Mononuclear cell (primary cell): ENCODE measurements around the gene PGM5. TPM values are rescaled to one million over a fixed set of nuclear protein-coding genes. Genes with fewer than 3 reads are reported as not detected.

Source experiments
- H3K27me3 ChIP-seq: 2 replicates; pipeline ENCODE4 v1.6.0; 2011; ENCODE audit warnings: low read length, control low read depth; ENCODE audit not compliant: insufficient read depth
- H3K4me1 ChIP-seq: 2 replicates; pipeline ENCODE4 v1.5.1; 2011; ENCODE audit warnings: mild to moderate bottlenecking, low read length, control low read depth; ENCODE audit not compliant: insufficient read depth
- H3K4me3 ChIP-seq: 2 replicates; pipeline ENCODE4 v1.5.1; 2011; ENCODE audit warnings: mild to moderate bottlenecking, low read length, moderate library complexity
- H3K9me3 ChIP-seq: 2 replicates; pipeline ENCODE4 v1.5.1; 2011; ENCODE audit warnings: low read depth, mild to moderate bottlenecking, control low read depth, low read length
- total RNA-seq: library from RNA; depleted of rRNA; stranded (reverse); fragments of >200 nt; gene quantifications from one replicate; pipeline ENCODE4 v1.2.3, GENCODE V29; 2012

Gene PGM5
- total RNA-seq, 1 donor = 0.21 TPM

DNA sequence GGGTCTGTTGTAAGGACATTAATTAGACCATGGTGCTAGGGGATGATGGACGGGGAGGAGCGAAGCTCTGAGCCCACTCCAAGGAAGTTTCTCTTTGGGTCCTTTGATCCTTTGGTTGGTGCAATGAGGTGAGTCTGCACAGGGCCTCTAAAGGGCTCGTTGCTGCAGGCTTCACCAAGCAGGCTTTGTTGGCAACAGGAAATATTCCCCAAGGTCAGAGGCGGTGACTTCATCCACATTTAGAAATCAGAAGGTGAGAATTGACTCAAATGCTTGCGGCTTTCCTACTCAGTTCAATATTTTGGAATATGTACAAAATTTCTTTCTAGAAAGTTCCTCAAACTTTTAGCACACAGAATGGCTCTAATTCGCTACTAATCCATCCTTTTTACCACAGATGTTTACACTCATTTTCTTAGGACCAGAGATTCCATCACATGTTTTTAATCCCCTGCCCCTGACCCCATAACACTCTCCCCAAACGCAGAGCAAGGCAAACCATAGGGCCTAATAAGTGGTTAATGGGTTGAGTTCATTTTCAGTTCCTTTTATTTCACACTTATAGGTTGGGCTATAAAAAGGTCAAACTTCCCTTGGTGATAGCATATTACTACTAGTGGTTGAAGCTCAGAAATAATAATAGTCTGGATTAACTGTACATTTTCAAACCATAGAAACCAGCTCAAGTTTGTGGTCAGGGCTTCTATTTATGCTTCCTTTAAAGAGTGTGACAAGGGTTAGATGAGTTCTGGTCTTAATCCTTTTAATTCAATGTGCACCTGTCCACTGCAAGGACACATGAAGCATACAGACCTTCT lies 221.6 kb downstream of the PGM5 start:
- no peaks in the 10 kb centered on the region for H3K27me3 ChIP-seq
- H3K4me1 ChIP-seq = peaks cover 15% of the 10 kb centered on the region
- no peak overlapping the region for H3K4me3 ChIP-seq
- no peaks in the 10 kb centered on the region for H3K9me3 ChIP-seq

Other genes with a start within 250 kb of the PGM5 start
- 19.3 TPM for gene ZNG1C, start 114.6 kb upstream of the PGM5 start, total RNA-seq
- gene FOXD4L3, start 53.7 kb upstream of the PGM5 start, total RNA-seq = not detected
- gene TMEM252, start 184.3 kb downstream of the PGM5 start, total RNA-seq = not detected